Parathyroid adenoma (tissue), 2 donors: ENCODE measurements around the gene GAS7.

Source experiments
- H2AFZ ChIP-seq: fragments of 300-600 bp; sonication (generic); one replicate; pipeline ENCODE4 v1.7.0; 2017; ENCODE audit warnings: antibody characterized with exemption, mild to moderate bottlenecking
- H3K27ac ChIP-seq: fragments of 300-600 bp; sonication (generic); one replicate; pipeline ENCODE4 v1.7.0; 2017
- H3K27me3 ChIP-seq: fragments of 300-600 bp; sonication (generic); one replicate; pipeline ENCODE4 v1.7.0; 2017; ENCODE audit warnings: low read length; ENCODE audit not compliant: control insufficient read depth, insufficient read depth
- H3K36me3 ChIP-seq: fragments of 300-600 bp; sonication (generic); one replicate; pipeline ENCODE4 v1.7.0; 2017; ENCODE audit warnings: low read length; ENCODE audit not compliant: control insufficient read depth, insufficient read depth
- H3K4me1 ChIP-seq: fragments of 300-600 bp; sonication (generic); one replicate; pipeline ENCODE4 v1.7.0; 2017; ENCODE audit warnings: control low read depth
- H3K4me2 ChIP-seq: fragments of 300-600 bp; sonication (generic); one replicate; pipeline ENCODE4 v1.7.0; 2017; ENCODE audit warnings: low read length
- H3K4me3 ChIP-seq: fragments of 300-600 bp; sonication (generic); one replicate; pipeline ENCODE4 v1.7.0; 2017; ENCODE audit warnings: low read depth, low read length
- H3K79me2 ChIP-seq: fragments of 300-600 bp; sonication (generic); one replicate; pipeline ENCODE4 v1.7.0; 2017; ENCODE audit warnings: control low read depth
- H3K9ac ChIP-seq: fragments of 300-600 bp; sonication (generic); one replicate; pipeline ENCODE4 v1.7.0; 2017; ENCODE audit warnings: mild to moderate bottlenecking
- H3K9me3 ChIP-seq: fragments of 300-600 bp; sonication (generic); one replicate; pipeline ENCODE4 v1.7.0; 2017; ENCODE audit warnings: low read length; ENCODE audit not compliant: control insufficient read depth
- CTCF ChIP-seq: fragments of 300-600 bp; sonication (generic); IDR thresholded peaks from one replicate; pipeline ENCODE4 v1.7.0; 2017; ENCODE audit warnings: antibody characterized with exemption, mild to moderate bottlenecking
- donor health status: primary hyperparathyroidism.

The GAS7 gene

GRCh38 chr17:9918804-9919352 lies 279.5 kb downstream of the GAS7 start:
- H3K4me1 ChIP-seq = no peaks in the 10 kb centered on the region
- no peaks in the 10 kb centered on the region for H3K9me3 ChIP-seq
- TF ChIP-seq CTCF = no peak
- H3K9ac ChIP-seq = no peak overlapping the region
- H3K36me3 ChIP-seq = no peaks in the 10 kb centered on the region
- H3K79me2 ChIP-seq = no peaks in the 10 kb centered on the region
- H2AFZ ChIP-seq = no peak overlapping the region
- no peak overlapping the region for H3K27ac ChIP-seq
- no peaks in the 10 kb centered on the region for H3K27me3 ChIP-seq
- H3K4me3 ChIP-seq = no peak overlapping the region
- H3K4me2 ChIP-seq = no peak overlapping the region

- Histone ChIP-seq H3K4me3 (no peak overlapping the region), H3K27ac (no peak overlapping the region), H3K9ac (no peak overlapping the region), H3K4me2 (no peak overlapping the region), H3K27me3 (no peaks in the 10 kb centered on the region), H2AFZ (no peak overlapping the region), H3K9me3 (no peaks in the 10 kb centered on the region), H3K79me2 (no peaks in the 10 kb centered on the region), H3K36me3 (no peaks in the 10 kb centered on the region), H3K4me1 (no peaks in the 10 kb centered on the region)
- no peak for TF ChIP-seq CTCF
Measured at GRCh38 chr17:9918352-9918751, 280.1 kb downstream of the GAS7 start.

GRCh38 chr17:9917801-9918200 lies 280.6 kb downstream of the GAS7 start:
- Histone ChIP-seq H3K79me2 (no peaks in the 10 kb centered on the region), H2AFZ (no peak overlapping the region), H3K9ac (no peak overlapping the region), H3K27me3 (no peaks in the 10 kb centered on the region), H3K9me3 (no peaks in the 10 kb centered on the region), H3K4me2 (no peak overlapping the region), H3K27ac (no peak overlapping the region), H3K4me1 (no peaks in the 10 kb centered on the region), H3K4me3 (no peak overlapping the region), H3K36me3 (no peaks in the 10 kb centered on the region)
- TF ChIP-seq CTCF = no peak

GRCh38 chr17:9917131-9917530 lies 281.3 kb downstream of the GAS7 start:
- Histone ChIP-seq H3K27ac (no peak overlapping the region), H3K4me2 (no peak overlapping the region), H3K79me2 (no peaks in the 10 kb centered on the region), H3K9me3 (no peaks in the 10 kb centered on the region), H3K4me3 (no peak overlapping the region), H3K4me1 (no peaks in the 10 kb centered on the region), H3K36me3 (no peaks in the 10 kb centered on the region), H2AFZ (no peak overlapping the region), H3K27me3 (no peaks in the 10 kb centered on the region), H3K9ac (no peak overlapping the region)
- no peak for TF ChIP-seq CTCF

- no peak overlapping the region for H3K4me2 ChIP-seq
- no peak overlapping the region for H3K27ac ChIP-seq
- no peaks in the 10 kb centered on the region for H3K9me3 ChIP-seq
- no peak overlapping the region for H2AFZ ChIP-seq
- no peaks in the 10 kb centered on the region for H3K36me3 ChIP-seq
- H3K27me3 ChIP-seq = no peaks in the 10 kb centered on the region
- TF ChIP-seq CTCF = no peak
- H3K4me3 ChIP-seq = no peak overlapping the region
- H3K79me2 ChIP-seq = no peaks in the 10 kb centered on the region
- no peak overlapping the region for H3K9ac ChIP-seq
- H3K4me1 ChIP-seq = no peaks in the 10 kb centered on the region
Measured at GRCh38 chr17:9916108-9916507, 282.3 kb downstream of the GAS7 start.
